GM23248 (cell line): Measurements from ENCODE around the gene SEMA7A. TPM values are rescaled to one million over a fixed set of nuclear protein-coding genes. Genes with fewer than 3 reads are reported as not detected.

ENCODE experiments used
- DNase-seq: peaks from one replicate; pipeline ENCODE4 v3.0.0-alpha.2; 2015
- H2AFZ ChIP-seq: fragments of 200-600 bp; sonication (generic); 2 replicates; pipeline ENCODE4 v1.6.1; 2016; ENCODE audit warnings: antibody characterized with exemption
- H3F3A ChIP-seq: fragments of 200-600 bp; sonication (generic); 2 replicates; pipeline ENCODE4 v1.6.1; 2016; ENCODE audit warnings: mild to moderate bottlenecking, antibody characterized with exemption, mixed run types; ENCODE audit not compliant: insufficient read depth
- H3K27ac ChIP-seq: fragments of 200-600 bp; sonication (generic); 2 replicates; pipeline ENCODE4 v1.5.1; 2016; ENCODE audit warnings: mild to moderate bottlenecking
- H3K27me3 ChIP-seq: fragments of 200-600 bp; sonication (generic); replicated peaks from 2 replicates; pipeline ENCODE4 v1.6.1; 2016; ENCODE audit warnings: mild to moderate bottlenecking; ENCODE audit not compliant: insufficient read depth
- H3K36me3 ChIP-seq: fragments of 200-600 bp; sonication (generic); 2 replicates; pipeline ENCODE4 v1.6.1; 2016; ENCODE audit warnings: low read depth, mild to moderate bottlenecking
- H3K4me1 ChIP-seq: fragments of 200-600 bp; sonication (generic); 2 replicates; pipeline ENCODE4 v1.6.1; 2016; ENCODE audit warnings: mild to moderate bottlenecking; ENCODE audit not compliant: insufficient read depth
- H3K4me2 ChIP-seq: fragments of 200-600 bp; sonication (generic); one replicate; pipeline ENCODE4 v1.6.1; 2016; ENCODE audit warnings: mild to moderate bottlenecking; ENCODE audit not compliant: unreplicated experiment
- H3K4me3 ChIP-seq: fragments of 200-600 bp; sonication (generic); 2 replicates; pipeline ENCODE4 v1.5.1; 2016; ENCODE audit warnings: mild to moderate bottlenecking
- H3K79me2 ChIP-seq: fragments of 200-600 bp; sonication (generic); 2 replicates; pipeline ENCODE4 v1.6.1; 2016; ENCODE audit warnings: mild to moderate bottlenecking; ENCODE audit not compliant: insufficient read depth
- H3K9ac ChIP-seq: fragments of 200-600 bp; sonication (generic); 2 replicates; pipeline ENCODE4 v1.6.1; 2016; ENCODE audit warnings: mild to moderate bottlenecking
- H3K9me2 ChIP-seq: fragments of 200-600 bp; sonication (generic); 2 replicates; pipeline ENCODE4 v1.6.1; 2016; ENCODE audit warnings: mixed run types, mild to moderate bottlenecking, moderate library complexity; ENCODE audit not compliant: insufficient read depth
- H3K9me3 ChIP-seq: fragments of 200-600 bp; sonication (generic); one replicate; pipeline ENCODE4 v1.6.1; 2017; ENCODE audit warnings: low read depth
- H4K20me1 ChIP-seq: fragments of 200-600 bp; sonication (generic); 2 replicates; pipeline ENCODE4 v1.6.0; 2016; ENCODE audit not compliant: insufficient read depth
- EZH2 ChIP-seq: fragments of 200-600 bp; sonication (generic); IDR thresholded peaks from 2 replicates; pipeline ENCODE4 v1.6.1; 2018; ENCODE audit warnings: antibody characterized with exemption, mild to moderate bottlenecking; ENCODE audit not compliant: insufficient read depth, poor library complexity, severe bottlenecking
- EZH2phosphoT487 ChIP-seq: fragments of 200-600 bp; sonication (generic); IDR thresholded peaks from 2 replicates; pipeline ENCODE4 v1.6.1; 2018; ENCODE audit warnings: antibody characterized with exemption, moderate library complexity, mild to moderate bottlenecking, low read depth; ENCODE audit not compliant: insufficient read depth
- WGBS, 2 experiments: methylation state at CpG; one replicate each; pipeline ENCODE4 v1.1.6; 2015 to 2017; ENCODE audit warnings: low lambda C conversion rate in 2 of 2, low coverage in 1 of 2; ENCODE audit errors: missing lambda C conversion rate in 2 of 2; 5-methylcytosine and 5-hydroxymethylcytosine counted together
- in situ Hi-C: fragments of 300-500 bp; cut with MboI; formaldehyde crosslinking; loops from 2 replicates; pipeline ENCODE4 v1.15.0; 2020
- polyA plus RNA-seq: library from polyadenylated mRNA; unstranded; fragments of >200 nt; fragmentation: Nextera tagmentation; extraction: Ambion mirVana; gene quantifications from 2 replicates; pipeline ENCODE4 v1.2.1, GENCODE V29; 2016
- total RNA-seq: library from RNA; depleted of rRNA; stranded (reverse); fragments of >200 nt; shearing (Covaris generic); gene quantifications from 2 replicates; pipeline ENCODE4 v1.2.3, GENCODE V29; 2014

Gene SEMA7A
- total and polyA plus RNA-seq, 2 experiments from 2014 or later, result 42.3 to 132 TPM

- Histone ChIP-seq H3K4me3 (no peak overlapping the region), H3K4me2 (no peak overlapping the region), H3K27me3 (no peaks in the 10 kb centered on the region), H3K9me3 (no peaks in the 10 kb centered on the region), H2AFZ (no peak overlapping the region), H3K9me2 (no peaks in the 10 kb centered on the region), H3K9ac (peak overlapping the region; percentile 67; the same call in 1 of the 2 replicates), H3K27ac (peak overlapping the region; percentile 84; the same call in 1 of the 2 replicates), H3F3A (peaks cover 75% of the 10 kb centered on the region), H3K4me1 (peaks cover 41% of the 10 kb centered on the region), H3K79me2 (peaks cover 22% of the 10 kb centered on the region), H3K36me3 (peaks cover 16% of the 10 kb centered on the region), H4K20me1 (no peaks in the 10 kb centered on the region)
- no peak for DNase-seq
- in situ Hi-C loops, result no loop called here
- TF ChIP-seq EZH2 (no peak), EZH2phosphoT487 (no peak)
- WGBS, 2 experiments, result 87 to 91% methylated on average over 7 of the region's 7 CpGs
Measured at GRCh38 chr15:74409225-74409624, 24.5 kb downstream of the SEMA7A start.

- TF ChIP-seq EZH2phosphoT487 (no peak), EZH2 (no peak)
- no peak overlapping the region for H2AFZ ChIP-seq
- DNase-seq, result no peak
- peaks cover 18% of the 10 kb centered on the region for H3K79me2 ChIP-seq
- no peak overlapping the region for H3K4me3 ChIP-seq
- H3K36me3 ChIP-seq, result peaks cover 12% of the 10 kb centered on the region; the same call in 1 of the 2 replicates
- peaks cover 46% of the 10 kb centered on the region for H3K4me1 ChIP-seq
- in situ Hi-C loops, result no loop called here
- H4K20me1 ChIP-seq, result no peaks in the 10 kb centered on the region
- peaks cover 71% of the 10 kb centered on the region for H3F3A ChIP-seq
- peak overlapping the region; percentile 84 for H3K27ac ChIP-seq
- H3K4me2 ChIP-seq, result no peak overlapping the region
- H3K27me3 ChIP-seq, result no peaks in the 10 kb centered on the region
- no peaks in the 10 kb centered on the region for H3K9me3 ChIP-seq
- 91 to 92% methylated on average over 7 of the region's 7 CpGs for WGBS, 2 experiments
- H3K9me2 ChIP-seq, result no peaks in the 10 kb centered on the region
- H3K9ac ChIP-seq, result peak overlapping the region; percentile 67; the same call in 1 of the 2 replicates
Measured at GRCh38 chr15:74408815-74409214, 24.9 kb downstream of the SEMA7A start.

DNA sequence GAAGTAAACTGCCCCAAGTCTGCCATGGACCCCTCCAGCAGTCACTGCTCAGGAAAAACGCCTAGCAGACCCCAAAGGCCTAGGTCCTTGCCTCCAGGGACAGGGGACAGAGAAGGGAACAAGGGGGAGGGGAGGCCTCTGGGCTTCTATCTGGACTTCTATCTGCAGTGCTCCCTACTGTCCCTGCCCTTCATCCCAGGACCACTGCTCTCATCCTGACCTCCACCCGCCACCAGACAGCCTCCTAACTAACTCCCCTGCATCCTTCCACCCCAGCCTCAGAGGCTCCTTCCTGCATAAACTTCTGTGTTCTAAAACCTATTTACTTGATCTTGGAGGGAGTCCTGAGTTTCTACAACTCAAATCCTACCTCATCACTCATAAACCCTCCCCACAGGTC, 25.4 kb downstream of the SEMA7A start:
- H2AFZ ChIP-seq, result no peak overlapping the region
- H3F3A ChIP-seq, result peaks cover 69% of the 10 kb centered on the region
- H3K4me1 ChIP-seq, result peaks cover 50% of the 10 kb centered on the region
- H3K27ac ChIP-seq, result peak overlapping the region; percentile 84
- peaks cover 14% of the 10 kb centered on the region; the same call in 1 of the 2 replicates for H3K79me2 ChIP-seq
- no peaks in the 10 kb centered on the region for H4K20me1 ChIP-seq
- no peak for TF ChIP-seq EZH2
- TF ChIP-seq EZH2phosphoT487, result no peak
- H3K9ac ChIP-seq, result peak overlapping the region; percentile 67
- no peaks in the 10 kb centered on the region for H3K9me2 ChIP-seq
- in situ Hi-C loops, result no loop called here
- H3K9me3 ChIP-seq, result no peaks in the 10 kb centered on the region
- peaks cover 8% of the 10 kb centered on the region; the same call in 1 of the 2 replicates for H3K36me3 ChIP-seq
- H3K4me2 ChIP-seq, result no peak overlapping the region
- no peaks in the 10 kb centered on the region for H3K27me3 ChIP-seq
- no peak overlapping the region for H3K4me3 ChIP-seq
- DNase-seq, result no peak
- WGBS, 2 experiments, result 92 to 100% methylated on average over 2 of the region's 2 CpGs

DNA sequence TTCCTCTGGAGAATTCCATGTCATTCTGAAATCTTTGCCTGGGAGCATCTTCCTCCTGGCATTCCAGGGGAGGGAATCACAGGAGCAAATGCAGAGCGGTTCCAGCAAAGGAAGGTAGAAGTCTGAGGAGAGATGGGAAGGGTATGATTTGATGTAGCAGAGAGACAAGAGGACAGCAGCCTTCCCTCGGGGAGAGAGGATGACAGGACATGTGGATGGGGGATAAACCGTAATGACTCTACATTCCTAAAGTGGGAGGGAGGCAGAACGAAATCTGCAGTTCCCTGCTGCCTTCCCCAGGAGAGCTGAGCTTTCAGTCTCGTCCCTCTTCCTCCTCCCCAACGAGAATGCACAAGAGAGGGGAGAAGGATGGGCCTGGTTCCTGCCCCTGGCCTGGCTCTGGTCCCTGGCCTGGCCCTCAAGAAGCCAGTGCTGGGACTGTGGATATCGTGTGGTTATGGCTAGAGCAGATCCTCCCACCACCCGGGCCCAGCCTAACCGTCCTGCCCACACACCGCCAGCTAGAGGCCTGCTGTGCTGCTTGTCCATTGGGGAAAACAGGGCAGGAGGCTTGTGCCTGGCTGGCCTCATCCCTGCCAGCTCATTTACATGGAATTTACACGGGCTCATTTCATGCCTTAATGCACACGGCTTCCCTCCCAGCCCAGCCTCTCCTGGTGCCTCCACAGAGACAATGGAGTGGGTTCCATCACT, 26.6 kb downstream of the SEMA7A start:
- Histone ChIP-seq H2AFZ (peak overlapping the region; percentile 29), H4K20me1 (no peaks in the 10 kb centered on the region), H3K4me1 (peaks cover 50% of the 10 kb centered on the region), H3K4me2 (peak overlapping the region; percentile 58), H3K9me3 (no peaks in the 10 kb centered on the region), H3K4me3 (0 out of 2 replicates have a peak overlapping the region, but pooled peaks have one; percentile 17), H3K9me2 (no peaks in the 10 kb centered on the region), H3K79me2 (peaks cover 5% of the 10 kb centered on the region; the same call in 1 of the 2 replicates), H3K9ac (peak overlapping the region; percentile 67), H3K27ac (peak overlapping the region; percentile 84), H3F3A (peaks cover 61% of the 10 kb centered on the region), H3K36me3 (0 out of 2 replicates have a peak, but pooled peaks cover 2% of the 10 kb centered on the region), H3K27me3 (no peaks in the 10 kb centered on the region)
- WGBS, 2 experiments, result 8% methylated on average over 12 of the region's 12 CpGs
- in situ Hi-C loops, result no loop called here
- no peak for TF ChIP-seq EZH2phosphoT487
- no peak for TF ChIP-seq EZH2
- DNase-seq, result peak; percentile 97
